Inflammatory macrophage (primary cell): Measurements from ENCODE around the gene ME2.
"Not testable (repeated sequence)": the region's sequence is repeated elsewhere in the genome, so short reads cannot be mapped to it uniquely, and the experiment has no call there.

Source experiments
- DNase-seq, 2 donors: peaks; one replicate each; pipeline ENCODE4 v3.0.0-alpha.2; 2020 to 2022
- total RNA-seq, 18 experiments: gene quantifications; one replicate each; lab custom pipeline; 2026; ENCODE audit warnings: mixed read lengths in 6 of 18, inconsistent platforms in 2 of 18; lab: John Stamatoyannopoulos, UW

ME2 gene
- 83.4 to 205 (median 156) reads per million in 18 experiments for total RNA-seq

- peak; percentile 98 for DNase-seq
Measured at GRCh38 chr18:50878345-50879301, at the start of gene ME2. Gene ME2, plus strand, starts transcription at chr18:50879118. Its CDS starts 16,703 bp downstream, at chr18:50895821.

- DNase-seq: no peak
Measured at GRCh38 chr18:50829644-50830043, 49.3 kb upstream of the ME2 start.

DNA sequence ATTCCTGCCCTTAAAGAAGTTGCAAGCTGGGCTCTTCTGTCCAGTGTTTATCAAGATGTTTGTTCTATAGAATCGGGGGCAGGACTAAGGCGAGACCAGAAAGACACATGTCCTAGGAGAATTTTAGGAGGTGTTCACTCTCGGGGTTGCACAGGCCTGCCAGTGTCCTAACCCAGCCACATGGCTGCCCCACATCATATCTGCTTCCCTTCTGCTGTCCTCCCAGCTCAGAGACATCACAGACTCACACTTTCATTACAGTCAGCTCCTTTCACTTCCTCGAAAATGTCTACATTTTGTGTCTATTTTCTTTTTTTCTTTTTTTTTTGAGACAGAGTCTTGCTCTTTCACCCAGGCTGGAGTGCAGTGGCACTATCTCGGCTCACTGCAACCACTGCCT lies 48.4 kb upstream of the ME2 start:
- DNase-seq: peak; percentile 68 to 69

- DNase-seq: no peak
Measured at GRCh38 chr18:50832754-50833153, 46.2 kb upstream of the ME2 start.

- not testable (repeated sequence) for DNase-seq
Measured at GRCh38 chr18:50833496-50833895, 45.4 kb upstream of the ME2 start.

GRCh38 chr18:50836521-50836957 lies 42.4 kb upstream of the ME2 start:
- peak; percentile 51 to 64 for DNase-seq

DNA sequence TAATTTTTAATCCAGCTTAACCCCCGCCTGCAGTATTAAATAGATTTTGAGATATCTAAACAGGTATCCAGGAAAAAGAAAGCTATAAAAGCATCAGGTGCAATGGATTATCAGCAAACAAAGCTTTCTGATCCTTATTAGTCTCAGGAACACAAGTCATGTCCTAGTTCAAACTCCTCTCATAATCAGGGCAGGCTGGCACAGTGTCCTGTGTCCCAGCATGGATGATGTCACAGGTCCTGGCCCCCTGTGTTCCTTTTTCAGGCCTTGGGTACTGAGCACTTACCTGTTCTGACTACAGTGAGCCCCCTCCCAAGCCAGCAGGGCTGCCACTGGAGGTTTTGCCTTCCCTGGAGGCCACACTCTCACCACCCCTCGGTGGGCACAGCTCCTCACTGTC lies 39.6 kb upstream of the ME2 start:
- DNase-seq: no peak

- DNase-seq: no peak
Measured at GRCh38 chr18:50839996-50840395, 38.9 kb upstream of the ME2 start.

DNA sequence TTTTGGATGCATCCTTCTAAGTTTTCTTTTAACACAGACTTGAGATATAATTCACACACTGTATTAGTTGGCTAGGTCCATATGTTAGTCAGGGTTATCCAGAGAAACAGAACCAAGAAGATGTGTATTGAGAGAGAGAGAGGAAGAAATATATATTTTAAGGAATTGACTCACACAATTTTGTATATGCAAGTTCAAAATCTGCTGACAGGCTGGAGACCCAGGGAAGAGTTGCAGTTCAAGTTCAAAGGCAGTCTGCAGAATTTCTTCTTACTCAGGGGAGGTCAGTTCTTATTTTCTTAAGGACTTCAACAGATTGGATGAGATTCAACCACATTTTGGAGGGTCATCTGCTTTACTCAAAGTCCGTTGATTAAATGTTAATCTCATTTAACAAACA lies 36.1 kb upstream of the ME2 start:
- DNase-seq: peak in 1 of 2 donors; percentile 27

GRCh38 chr18:50844554-50844953 lies 34.4 kb upstream of the ME2 start:
- no peak for DNase-seq

DNA sequence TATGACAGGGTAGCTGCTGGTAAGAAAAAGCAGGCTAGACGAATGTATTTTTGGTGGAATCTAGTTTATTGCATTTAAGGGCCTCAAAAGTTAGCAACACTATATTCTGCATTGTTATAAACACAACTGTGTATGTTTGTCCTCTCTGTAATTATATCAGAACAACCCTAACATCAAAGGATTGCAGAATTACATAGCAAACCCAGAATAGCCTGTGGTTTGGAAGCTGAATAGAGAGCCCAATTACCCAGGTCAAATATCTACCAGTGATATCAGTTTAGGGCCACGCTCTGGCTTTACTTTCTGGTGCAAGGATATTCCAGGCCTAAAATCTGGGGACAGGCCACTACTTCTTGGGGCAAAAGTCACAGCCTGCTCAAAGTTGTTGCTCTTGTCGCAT lies 34.0 kb upstream of the ME2 start:
- no peak for DNase-seq

DNA sequence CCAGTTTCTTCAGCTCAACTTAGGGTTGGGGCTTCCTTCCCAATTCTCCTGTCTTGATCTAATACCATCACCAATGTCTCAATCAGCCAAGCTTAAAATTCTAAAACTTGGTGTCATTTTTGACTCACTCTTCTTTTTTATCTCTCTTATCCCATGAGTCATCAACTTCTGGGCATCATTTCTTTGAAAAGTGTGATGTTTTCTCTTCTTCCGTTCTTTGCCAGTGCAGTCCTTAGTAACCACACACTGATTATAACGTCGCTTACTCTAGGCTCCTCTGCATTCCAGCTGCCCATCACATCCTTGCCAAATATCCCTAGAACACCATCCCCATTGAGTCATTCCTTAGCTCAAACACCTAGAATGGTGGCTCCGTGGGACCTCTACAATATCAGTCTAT lies 31.7 kb upstream of the ME2 start:
- no peak for DNase-seq

GRCh38 chr18:50848061-50848551 lies 30.8 kb upstream of the ME2 start:
- DNase-seq: peak; percentile 72 to 82

DNA sequence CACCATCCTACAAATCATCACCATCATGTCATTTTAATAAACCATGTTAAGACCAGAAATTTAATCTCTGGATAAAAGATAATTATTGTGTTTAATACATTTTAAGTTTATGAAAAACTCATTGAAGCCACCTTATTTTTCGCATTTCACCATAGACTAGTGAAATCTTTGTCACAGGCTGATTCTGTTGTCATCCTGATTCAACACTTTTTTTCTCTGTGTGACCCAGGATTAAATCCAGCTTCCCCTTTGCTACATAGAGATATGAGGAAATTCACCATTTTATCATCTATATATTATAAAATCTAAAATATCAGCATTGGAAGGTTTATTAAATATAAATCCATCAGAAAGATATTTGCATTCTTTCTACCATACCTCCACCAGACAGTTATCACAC lies 29.9 kb upstream of the ME2 start:
- peak; percentile 67 to 79 for DNase-seq

- DNase-seq: peak; percentile 48 to 65
Measured at GRCh38 chr18:50849419-50849821, 29.5 kb upstream of the ME2 start.

- peak; percentile 41 to 47 for DNase-seq
Measured at GRCh38 chr18:50850307-50851065, 28.4 kb upstream of the ME2 start.

DNA sequence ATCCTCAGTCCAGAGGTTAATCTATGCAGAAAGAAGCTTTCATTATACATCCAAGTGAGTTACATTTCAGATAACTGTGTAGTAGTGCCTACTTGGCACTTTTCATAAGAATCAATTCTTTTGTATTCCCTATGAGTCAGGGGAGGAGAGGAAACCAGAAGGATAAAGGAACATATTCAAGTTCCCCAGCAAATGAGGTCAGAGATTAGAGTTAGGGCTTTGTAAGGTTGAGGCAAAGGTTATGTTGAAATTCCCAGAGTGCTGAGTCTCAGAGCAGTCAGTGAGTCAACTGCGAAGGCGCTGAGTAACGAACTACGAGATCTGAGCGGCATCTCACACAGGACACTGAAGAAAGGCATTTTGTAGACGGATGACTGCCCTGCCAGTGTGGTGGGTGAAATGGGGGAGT lies 25.1 kb upstream of the ME2 start:
- DNase-seq: peak; percentile 95 to 96

DNA sequence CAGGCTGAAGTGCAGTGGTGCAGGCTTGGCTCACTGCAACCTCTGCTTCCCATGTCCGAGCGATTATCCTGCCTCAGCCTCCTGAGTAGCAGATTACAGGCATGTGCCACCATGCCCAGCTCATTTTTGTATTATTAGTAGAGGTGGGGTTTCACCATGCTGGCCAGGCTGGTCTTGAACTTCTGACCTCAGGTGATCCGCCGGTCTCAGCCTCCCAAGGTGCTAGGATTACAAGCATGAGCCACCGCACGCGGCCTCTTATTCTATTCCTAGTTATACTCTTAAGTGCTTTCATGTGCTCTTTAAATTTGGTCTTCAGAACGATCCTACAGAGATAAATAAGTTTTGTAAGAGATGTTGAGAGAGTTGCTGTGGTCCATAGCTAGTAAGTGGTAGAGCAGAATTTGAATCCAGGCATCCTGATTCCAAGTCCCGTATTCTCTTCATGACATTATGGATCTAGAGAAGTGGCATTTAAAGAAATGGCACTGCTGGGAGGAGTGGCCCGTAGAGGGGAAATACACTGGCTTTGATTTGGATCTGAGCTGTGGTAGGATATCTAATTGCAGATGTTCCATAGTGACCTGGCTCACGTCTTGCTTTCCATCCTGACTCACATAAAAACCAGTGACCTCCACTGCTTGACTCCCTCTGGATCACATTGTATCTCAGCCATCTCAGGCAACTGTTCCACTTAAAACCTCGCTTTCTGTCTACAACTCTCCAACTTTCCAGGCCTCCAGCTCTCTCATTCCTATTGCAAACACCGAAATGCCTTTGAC lies 22.8 kb upstream of the ME2 start:
- no peak for DNase-seq

GRCh38 chr18:50857166-50857565 lies 21.8 kb upstream of the ME2 start:
- DNase-seq: not testable (repeated sequence)

- DNase-seq: peak; percentile 37 to 52
Measured at GRCh38 chr18:50857694-50858093, 21.2 kb upstream of the ME2 start.

- DNase-seq: no peak
Measured at GRCh38 chr18:50859793-50860555, 18.9 kb upstream of the ME2 start.

DNA sequence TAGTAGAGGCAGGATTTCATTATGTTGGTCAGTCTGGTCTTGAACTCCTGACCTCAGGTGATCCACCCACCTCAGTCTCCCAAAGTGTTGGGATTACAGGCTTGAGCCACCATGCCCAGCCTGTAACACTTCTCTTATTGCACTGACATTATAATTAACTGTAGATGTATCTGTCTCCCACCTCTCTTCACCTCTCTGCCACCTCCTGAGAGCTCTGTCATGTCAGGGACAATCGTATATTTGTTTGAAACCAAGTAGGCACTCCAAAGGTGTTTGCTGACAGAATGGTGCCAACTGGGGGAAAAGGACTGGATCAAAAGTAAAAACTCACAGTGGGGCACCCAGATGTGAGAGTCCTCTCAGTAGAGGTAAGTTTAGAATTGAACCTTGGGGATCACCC lies 17.3 kb upstream of the ME2 start:
- DNase-seq: no peak
